IPS-20b (cell line): ENCODE measurements around the gene UTS2B.
A peak's percentile ranks its signal among the peaks of the same experiment; 100 is the strongest.
"Not testable (repeated sequence)": the region's sequence is repeated elsewhere in the genome, so short reads cannot be mapped to it uniquely, and the experiment has no call there.

Experiments used
- H3K27ac ChIP-seq: one replicate; pipeline ENCODE4 v1.5.1; 2013; ENCODE audit warnings: low read length
- H3K27me3 ChIP-seq: 2 replicates; pipeline ENCODE4 v1.6.1; 2013; ENCODE audit warnings: mild to moderate bottlenecking, low read length, inconsistent platforms; ENCODE audit not compliant: insufficient read depth
- H3K36me3 ChIP-seq: 2 replicates; pipeline ENCODE4 v1.6.1; 2013; ENCODE audit warnings: low read depth, mild to moderate bottlenecking, inconsistent platforms, low read length, moderate library complexity; ENCODE audit not compliant: insufficient read depth
- H3K4me1 ChIP-seq: 2 replicates; pipeline ENCODE4 v1.6.1; 2013; ENCODE audit warnings: mild to moderate bottlenecking, control low read depth, inconsistent platforms, low read length, moderate library complexity; ENCODE audit not compliant: insufficient read depth
- H3K4me3 ChIP-seq: 2 replicates; pipeline ENCODE4 v1.5.1; 2013; ENCODE audit warnings: mild to moderate bottlenecking, low read length, inconsistent platforms
- H3K9ac ChIP-seq: 2 replicates; pipeline ENCODE4 v1.6.1; 2013; ENCODE audit warnings: low read depth, mild to moderate bottlenecking, inconsistent platforms, low read length, moderate library complexity
- H3K9me3 ChIP-seq: 2 replicates; pipeline ENCODE4 v1.6.1; 2013; ENCODE audit warnings: mild to moderate bottlenecking, low read depth, low read length, inconsistent platforms; ENCODE audit not compliant: insufficient read depth

The UTS2B gene

GRCh38 chr3:191254098-191254873 is 76.0 kb downstream of the UTS2B start:
- H3K4me3 ChIP-seq = no peak overlapping the region
- peak overlapping the region; percentile 32 for H3K27ac ChIP-seq
- no peaks in the 10 kb centered on the region for H3K9me3 ChIP-seq
- peaks cover 42% of the 10 kb centered on the region for H3K4me1 ChIP-seq
- H3K27me3 ChIP-seq = no peaks in the 10 kb centered on the region
- peak overlapping the region; percentile 34; the same call in 1 of the 2 replicates for H3K9ac ChIP-seq
- H3K36me3 ChIP-seq = no peaks in the 10 kb centered on the region

- Histone ChIP-seq H3K4me1 (peaks cover 35% of the 10 kb centered on the region; the same call in 1 of the 2 replicates), H3K4me3 (peak overlapping the region; percentile 29), H3K9ac (peak overlapping the region; percentile 34; the same call in 1 of the 2 replicates), H3K27ac (peak overlapping the region; percentile 32), H3K36me3 (no peaks in the 10 kb centered on the region), H3K9me3 (no peaks in the 10 kb centered on the region), H3K27me3 (no peaks in the 10 kb centered on the region)
Observed at GRCh38 chr3:191253089-191253799, 77.1 kb downstream of the UTS2B start.

GRCh38 chr3:191246630-191247029 is 83.7 kb downstream of the UTS2B start:
- Histone ChIP-seq H3K27me3 (no peaks in the 10 kb centered on the region), H3K4me1 (peaks cover 5% of the 10 kb centered on the region; the same call in 1 of the 2 replicates), H3K9me3 (no peaks in the 10 kb centered on the region), H3K36me3 (no peaks in the 10 kb centered on the region), H3K4me3 (no peak overlapping the region), H3K27ac (no peak overlapping the region), H3K9ac (no peak overlapping the region)

GRCh38 chr3:191246034-191246433 is 84.3 kb downstream of the UTS2B start:
- not testable (repeated sequence) for H3K27me3 ChIP-seq, H3K36me3 ChIP-seq, H3K9ac ChIP-seq, H3K4me1 ChIP-seq, H3K9me3 ChIP-seq, H3K4me3 ChIP-seq, H3K27ac ChIP-seq

GRCh38 chr3:191244242-191244867 is 86.0 kb downstream of the UTS2B start:
- no peak overlapping the region for H3K4me3 ChIP-seq
- H3K27ac ChIP-seq = no peak overlapping the region
- no peak overlapping the region for H3K9ac ChIP-seq
- H3K27me3 ChIP-seq = no peaks in the 10 kb centered on the region
- H3K9me3 ChIP-seq = no peaks in the 10 kb centered on the region
- H3K4me1 ChIP-seq = peaks cover 5% of the 10 kb centered on the region; the same call in 1 of the 2 replicates
- no peaks in the 10 kb centered on the region for H3K36me3 ChIP-seq

GRCh38 chr3:191240486-191240885 is 89.8 kb downstream of the UTS2B start:
- Histone ChIP-seq H3K36me3 (no peaks in the 10 kb centered on the region), H3K9ac (no peak overlapping the region), H3K27ac (no peak overlapping the region), H3K4me3 (no peak overlapping the region), H3K4me1 (peaks cover 33% of the 10 kb centered on the region), H3K27me3 (no peaks in the 10 kb centered on the region), H3K9me3 (no peaks in the 10 kb centered on the region)

- no peaks in the 10 kb centered on the region for H3K27me3 ChIP-seq
- H3K9me3 ChIP-seq = no peaks in the 10 kb centered on the region
- no peak overlapping the region for H3K4me3 ChIP-seq
- H3K9ac ChIP-seq = no peak overlapping the region
- no peaks in the 10 kb centered on the region for H3K36me3 ChIP-seq
- H3K27ac ChIP-seq = no peak overlapping the region
- H3K4me1 ChIP-seq = peaks cover 35% of the 10 kb centered on the region
Observed at GRCh38 chr3:191239407-191240031, 90.8 kb downstream of the UTS2B start.

- no peaks in the 10 kb centered on the region for H3K27me3 ChIP-seq
- H3K9me3 ChIP-seq = no peaks in the 10 kb centered on the region
- H3K4me3 ChIP-seq = no peak overlapping the region
- H3K4me1 ChIP-seq = peaks cover 35% of the 10 kb centered on the region
- no peak overlapping the region for H3K9ac ChIP-seq
- peak overlapping the region; percentile 15 for H3K27ac ChIP-seq
- no peaks in the 10 kb centered on the region for H3K36me3 ChIP-seq
Observed at GRCh38 chr3:191238321-191238817, 92.0 kb downstream of the UTS2B start.

GRCh38 chr3:191237047-191237882 is 93.1 kb downstream of the UTS2B start:
- H3K27ac ChIP-seq = no peak overlapping the region
- no peaks in the 10 kb centered on the region for H3K9me3 ChIP-seq

GRCh38 chr3:191236646-191237045 is 93.7 kb downstream of the UTS2B start:
- Histone ChIP-seq H3K9ac (no peak overlapping the region), H3K36me3 (no peaks in the 10 kb centered on the region), H3K4me1 (peaks cover 35% of the 10 kb centered on the region), H3K4me3 (no peak overlapping the region), H3K27me3 (no peaks in the 10 kb centered on the region), H3K27ac (no peak overlapping the region), H3K9me3 (no peaks in the 10 kb centered on the region)

More at GRCh38 chr3:191237047-191237882, 93.1 kb downstream of the UTS2B start:
- Histone ChIP-seq H3K4me1 (peaks cover 35% of the 10 kb centered on the region), H3K4me3 (no peak overlapping the region), H3K27me3 (no peaks in the 10 kb centered on the region), H3K36me3 (no peaks in the 10 kb centered on the region), H3K9ac (no peak overlapping the region)
